HCT116 (cell line): ENCODE data around the gene SPINK5. TPM values are rescaled to one million over a fixed set of nuclear protein-coding genes. Genes with fewer than 3 reads are reported as not detected.

Source experiments
- ATAC-seq: fragments of 200-7000 bp; cut with Tn5 transposase; 2 replicates; pipeline ENCODE4 v1.9.1; 2020; ENCODE audit warnings: mild to moderate bottlenecking, moderate library complexity
- BruUV-seq: library from RNA; stranded (reverse); fragments of 400-500 nt; replicated peaks from 2 replicates; lab custom pipeline; 2021; lab: Mats Ljungman, UMichigan
- CTCF ChIA-PET: fragments of 300-600 bp; sonication (Branson Sonifier 250); formaldehyde crosslinking; loops from one replicate; lab custom pipeline; 2021; ENCODE audit warnings: antibody characterized with exemption; lab: Charles Lee
- POLR2A ChIA-PET: fragments of 300-600, 350-600 bp; sonication (Branson Sonifier 250); formaldehyde crosslinking; loops from one replicate; lab custom pipeline; 2021; ENCODE audit warnings: antibody characterized with exemption; lab: Charles Lee
- RAD21 ChIA-PET, 2 experiments: fragments of 300-600 bp; sonication (Branson Sonifier 250); formaldehyde crosslinking; loops; one replicate each; lab custom pipeline; 2023; ENCODE audit warnings: low total read pairs in 2 of 2; ENCODE audit not compliant: uncharacterized antibody in 2 of 2, unreplicated experiment in 2 of 2, low non-redundant PET in 1 of 2; lab: Charles Lee
- DNase-seq: peaks from one replicate; pipeline ENCODE4 v3.0.0-alpha.2; 2010; ENCODE audit warnings: low read depth, low spot score
- H2AFZ ChIP-seq: fragments of 200-600 bp; shearing (Covaris generic), sonication (generic); 2 replicates; pipeline ENCODE4 v1.6.1; 2017; ENCODE audit warnings: low read depth, mixed run types, mixed read lengths, antibody characterized with exemption, low read length; ENCODE audit not compliant: poor library complexity, severe bottlenecking
- H3K27ac ChIP-seq: 2 replicates; pipeline ENCODE4 v1.5.1; 2012; ENCODE audit warnings: low read depth, low read length
- H3K27me3 ChIP-seq: fragments of 200-600 bp; sonication (generic); 2 replicates; pipeline ENCODE4 v1.6.1; 2016; ENCODE audit warnings: mixed run types, low read length, mixed read lengths; ENCODE audit not compliant: insufficient read depth
- H3K36me3 ChIP-seq, 2 experiments: fragments of 200-500 bp in 1 of 2; fragments of 200-600 bp in 1 of 2; sonication (Bioruptor generic) in 1 of 2; sonication (generic) in 1 of 2; 2 replicates each; pipeline versions ENCODE4 v1.5.1 to v1.6.1; 2014 to 2016; ENCODE audit warnings: low read length in 2 of 2, inconsistent platforms in 1 of 2, mixed read lengths in 1 of 2, mixed run types in 1 of 2; ENCODE audit not compliant: insufficient read depth in 2 of 2, control insufficient read depth in 1 of 2
- H3K4me1 ChIP-seq, 2 experiments: fragments of 200-600 bp in 1 of 2; sonication (generic) in 1 of 2; 2 replicates each; pipeline versions ENCODE4 v1.5.1 to v1.6.1; 2012 to 2017; ENCODE audit warnings: low read length in 2 of 2, inconsistent platforms in 1 of 2, mild to moderate bottlenecking in 1 of 2, mixed read lengths in 1 of 2, mixed run types in 1 of 2, moderate library complexity in 1 of 2; ENCODE audit not compliant: insufficient read depth in 2 of 2, control insufficient read depth in 1 of 2
- H3K4me2 ChIP-seq: fragments of 200-600 bp; sonication (generic); 2 replicates; pipeline ENCODE4 v1.6.1; 2017; ENCODE audit warnings: mixed run types, low read length, mixed read lengths
- H3K4me3 ChIP-seq, 2 experiments: fragments of 200-600 bp in 1 of 2; sonication (generic) in 1 of 2; replicated peaks in 1 of 2; 2 replicates each; pipeline ENCODE4 v1.5.1; 2011 to 2016; ENCODE audit warnings: low read length in 2 of 2, control low read depth in 1 of 2, low read depth in 1 of 2, mild to moderate bottlenecking in 1 of 2, mixed read lengths in 1 of 2, mixed run types in 1 of 2
- H3K79me2 ChIP-seq: fragments of 200-600 bp; sonication (generic); 2 replicates; pipeline ENCODE4 v1.6.1; 2017; ENCODE audit warnings: mild to moderate bottlenecking, mixed run types, low read length, moderate library complexity, mixed read lengths; ENCODE audit not compliant: insufficient read depth
- H3K9ac ChIP-seq: fragments of 200-600 bp; sonication (generic); 2 replicates; pipeline ENCODE4 v1.6.1; 2016; ENCODE audit warnings: low read length, mixed read lengths
- H3K9me2 ChIP-seq: fragments of 200-600 bp; sonication (generic), shearing (Covaris generic); 2 replicates; pipeline ENCODE4 v1.6.1; 2017; ENCODE audit warnings: mixed run types, mild to moderate bottlenecking, moderate library complexity; ENCODE audit not compliant: insufficient read depth
- H3K9me3 ChIP-seq, 2 experiments: fragments of 200-500 bp in 1 of 2; fragments of 200-600 bp in 1 of 2; sonication (Bioruptor generic) in 1 of 2; sonication (generic) in 1 of 2; 2 replicates each; pipeline ENCODE4 v1.6.1; 2014 to 2017; ENCODE audit warnings: low read length in 2 of 2, mixed read lengths in 2 of 2, inconsistent platforms in 1 of 2, low read depth in 1 of 2, mild to moderate bottlenecking in 1 of 2, mixed run types in 1 of 2, moderate library complexity in 1 of 2; ENCODE audit not compliant: control insufficient read depth in 1 of 2, insufficient read depth in 1 of 2
- H4K20me1 ChIP-seq: fragments of 200-600 bp; sonication (generic), shearing (Covaris generic); 2 replicates; pipeline ENCODE4 v1.6.1; 2017; ENCODE audit warnings: mixed run types, mild to moderate bottlenecking, moderate library complexity; ENCODE audit not compliant: insufficient read depth
- ATF3 ChIP-seq: IDR thresholded peaks from 2 replicates; pipeline ENCODE4 v1.6.1; 2012
- CEBPB ChIP-seq: IDR thresholded peaks from 2 replicates; pipeline ENCODE4 v1.6.1; 2012; ENCODE audit warnings: low read depth
- EGR1 ChIP-seq: IDR thresholded peaks from 2 replicates; pipeline ENCODE4 v1.6.1; 2012; ENCODE audit warnings: low read depth
- EZH2 ChIP-seq: fragments of 200-600 bp; sonication (generic); IDR thresholded peaks from 2 replicates; pipeline ENCODE4 v1.6.1; 2017; ENCODE audit warnings: antibody characterized with exemption, mixed run types
- POLR2A ChIP-seq: IDR thresholded peaks from 2 replicates; pipeline ENCODE4 v1.7.0; 2011; ENCODE audit warnings: borderline replicate concordance; ENCODE audit not compliant: insufficient read depth, insufficient read length; ENCODE audit errors: extremely low read depth
- RAD21 ChIP-seq: IDR thresholded peaks from 2 replicates; pipeline ENCODE4 v1.6.1; 2012; ENCODE audit warnings: low read depth, mild to moderate bottlenecking
- SP1 ChIP-seq: IDR thresholded peaks from 2 replicates; pipeline ENCODE4 v1.6.1; 2012; ENCODE audit warnings: low read depth
- SRF ChIP-seq: IDR thresholded peaks from 2 replicates; pipeline ENCODE4 v1.6.1; 2012; ENCODE audit warnings: low read depth
- ZFX ChIP-seq: fragments of 450-650 bp; IDR thresholded peaks from 2 replicates; pipeline ENCODE4 v1.6.1; 2017
- ZNF274 ChIP-seq: fragments of 200-500 bp; sonication (Bioruptor generic); IDR thresholded peaks from 2 replicates; pipeline ENCODE4 v1.6.1; 2014; ENCODE audit warnings: mild to moderate bottlenecking, low read depth, low read length, inconsistent platforms
- intact Hi-C: fragments of 100-400 bp; cut with micrococcal nuclease; formaldehyde crosslinking; loops from 2 replicates; pipeline ENCODE4 v1.10.0; 2022
- total RNA-seq: library from RNA; stranded (reverse); gene quantifications from one replicate; pipeline ENCODE4 v1.2.1, GENCODE V29; 2021; ENCODE audit not compliant: unreplicated experiment

The SPINK5 gene
- total RNA-seq, 1 experiment from 2014 or later: not detected

- H3K4me2 ChIP-seq: no peak overlapping the region
- H3K4me3 ChIP-seq: no peak overlapping the region
- ATAC-seq (no peak), DNase-seq (no peak)
- no peaks in the 10 kb centered on the region for H4K20me1 ChIP-seq
- ChIA-PET POLR2A (no interaction called here), CTCF (no interaction called here), RAD21 (no interaction called here)
- H2AFZ ChIP-seq: no peak overlapping the region
- H3K27me3 ChIP-seq: no peaks in the 10 kb centered on the region
- H3K36me3 ChIP-seq: no peaks in the 10 kb centered on the region
- H3K27ac ChIP-seq: no peak overlapping the region
- no peaks in the 10 kb centered on the region for H3K4me1 ChIP-seq
- no peaks in the 10 kb centered on the region for H3K9me3 ChIP-seq
- no peaks in the 10 kb centered on the region for H3K79me2 ChIP-seq
- no TSS peak for BruUV-seq
- H3K9ac ChIP-seq: no peak overlapping the region
- no peak for TF ChIP-seq SRF
- TF ChIP-seq EZH2: no peak
- TF ChIP-seq POLR2A: no peak
- no peak for TF ChIP-seq RAD21
- TF ChIP-seq ZNF274: no peak
- TF ChIP-seq CEBPB: no peak
- TF ChIP-seq ZFX: no peak
- TF ChIP-seq SP1: no peak
- no peak for TF ChIP-seq EGR1
- TF ChIP-seq ATF3: no peak
- TF ChIP-seq, all 23 proteins: peak for 0
- intact Hi-C loops: no loop called here
- no peaks in the 10 kb centered on the region for H3K9me2 ChIP-seq
These were observed 6.8 kb downstream of the SPINK5 start for GRCh38 chr5:148070621-148071020.

- Histone ChIP-seq H2AFZ (no peak overlapping the region), H4K20me1 (no peaks in the 10 kb centered on the region), H3K79me2 (no peaks in the 10 kb centered on the region), H3K4me2 (no peak overlapping the region), H3K4me1 (no peaks in the 10 kb centered on the region), H3K4me3 (no peak overlapping the region), H3K9me3 (no peaks in the 10 kb centered on the region), H3K27me3 (no peaks in the 10 kb centered on the region), H3K36me3 (no peaks in the 10 kb centered on the region), H3K27ac (no peak overlapping the region), H3K9me2 (no peaks in the 10 kb centered on the region), H3K9ac (no peak overlapping the region)
- DNase-seq (no peak), ATAC-seq (no peak)
- intact Hi-C loops: no loop called here
- ChIA-PET RAD21 (no interaction called here), CTCF (no interaction called here), POLR2A (no interaction called here)
- TF ChIP-seq EGR1: no peak
- BruUV-seq: no TSS peak
These were observed 8.4 kb downstream of the SPINK5 start for GRCh38 chr5:148072207-148072606.
